HepG2 (cell line): ENCODE measurements around the gene DUS1L. TPM values are rescaled to one million over a fixed set of nuclear protein-coding genes. Genes with fewer than 3 reads are reported as not detected.

ENCODE experiments used
- HES4 ChIP-seq: sonication (generic); formaldehyde crosslinking; IDR thresholded peaks from 2 replicates; pipeline ENCODE4 v1.9.0; 2021; ENCODE audit warnings: mild to moderate bottlenecking, missing genetic modification reagents, borderline replicate concordance
- MED8 ChIP-seq: sonication (generic); formaldehyde crosslinking; IDR thresholded peaks from 2 replicates; pipeline ENCODE4 v1.8.1; 2023; ENCODE audit warnings: mild to moderate bottlenecking, missing genetic modification reagents; ENCODE audit not compliant: insufficient replicate concordance
- ZBTB49 ChIP-seq: sonication (generic); formaldehyde crosslinking; IDR thresholded peaks from 2 replicates; pipeline ENCODE4 v1.4.0; 2020; ENCODE audit warnings: missing genetic modification reagents, borderline replicate concordance
- ZNF609 ChIP-seq: sonication (generic); formaldehyde crosslinking; IDR thresholded peaks from 2 replicates; pipeline ENCODE4 v1.4.0; 2020; ENCODE audit warnings: mild to moderate bottlenecking, missing genetic modification reagents, borderline replicate concordance
- ZNF639 ChIP-seq: conservative IDR thresholded peaks from 2 replicates; pipeline ENCODE4 v1.6.1; 2018; ENCODE audit warnings: missing genetic modification reagents
- polyA plus RNA-seq, 8 experiments: library from polyadenylated mRNA; depleted of rRNA in 3 of 8; stranded (reverse) in 7 of 8; unstranded in 1 of 8; fragments of >200 nt; fragmentation: Illumina TruSeq in 4 of 8; extraction: Trizol in 4 of 8; gene quantifications; 2 replicates each; pipeline versions ENCODE4 v1.2.1 to v1.2.3, GENCODE V29; 2011 to 2016; ENCODE audit warnings: low read depth in 4 of 8, missing spikeins in 1 of 8, mixed read lengths in 1 of 8; ENCODE audit not compliant: insufficient read depth in 1 of 8
- total RNA-seq, 5 experiments: library from RNA; depleted of rRNA; stranded (reverse); fragments of >200 nt; fragmentation: Illumina TruSeq; extraction: Trizol; gene quantifications; 2 replicates each; pipeline ENCODE4 v1.2.3, GENCODE V29; 2016; ENCODE audit warnings: low read depth in 1 of 5

Gene DUS1L
- total and polyA plus RNA-seq, 2 of the 13 experiments (the other 11 are each of a cell fraction or from before 2014, with no cell fraction given) = 81.0 to 109 TPM

GRCh38 chr17:82092995-82093751 lies 27.6 kb upstream of the DUS1L start (continued):
- TF ChIP-seq ZNF609 (CRISPR knock-in tag) = no peak
- TF ChIP-seq ZBTB49 (CRISPR knock-in tag) = no peak
- TF ChIP-seq HES4 (CRISPR knock-in tag) = 0 out of 2 replicates have a peak, but pooled peaks have one; percentile 84
- no peak for TF ChIP-seq MED8 (CRISPR knock-in tag)
- TF ChIP-seq ZNF639 = no peak
